Stimulated activated naive CD8-positive, alpha-beta T cell treated with anti-CD3 and anti-CD28 coated beads, Interleukin-15, Interleukin-2, amounts not matched to agents 100 U/mL and 50 U/mL, for 24 hours (primary cell): ENCODE data around the gene THG1L.
"Not testable (repeated sequence)": the region's sequence is repeated elsewhere in the genome, so short reads cannot be mapped to it uniquely, and the experiment has no call there.

Experiments used
- ATAC-seq: fragments of 150-1000 bp; cut with Tn5 transposase; one replicate; pipeline ENCODE4 v1.10.0; 2021
- DNase-seq: peaks from one replicate; pipeline ENCODE4 v3.0.0; 2021

Gene THG1L

GRCh38 chr5:157727858-157728257 is 3.4 kb upstream of the THG1L start:
- ATAC-seq = not testable (repeated sequence)

GRCh38 chr5:157729858-157730257 is 1.4 kb upstream of the THG1L start:
- ATAC-seq (peak; percentile 68), DNase-seq (no peak)

More at GRCh38 chr5:157727858-157728257, 3.4 kb upstream of the THG1L start:
- not testable (repeated sequence) for DNase-seq

- DNase-seq (no peak), ATAC-seq (no peak)
Observed at GRCh38 chr5:157730900-157731271, 334 bp upstream of the THG1L start.

GRCh38 chr5:157732130-157732514 is 902 bp downstream of the THG1L start:
- ATAC-seq = no peak

DNA sequence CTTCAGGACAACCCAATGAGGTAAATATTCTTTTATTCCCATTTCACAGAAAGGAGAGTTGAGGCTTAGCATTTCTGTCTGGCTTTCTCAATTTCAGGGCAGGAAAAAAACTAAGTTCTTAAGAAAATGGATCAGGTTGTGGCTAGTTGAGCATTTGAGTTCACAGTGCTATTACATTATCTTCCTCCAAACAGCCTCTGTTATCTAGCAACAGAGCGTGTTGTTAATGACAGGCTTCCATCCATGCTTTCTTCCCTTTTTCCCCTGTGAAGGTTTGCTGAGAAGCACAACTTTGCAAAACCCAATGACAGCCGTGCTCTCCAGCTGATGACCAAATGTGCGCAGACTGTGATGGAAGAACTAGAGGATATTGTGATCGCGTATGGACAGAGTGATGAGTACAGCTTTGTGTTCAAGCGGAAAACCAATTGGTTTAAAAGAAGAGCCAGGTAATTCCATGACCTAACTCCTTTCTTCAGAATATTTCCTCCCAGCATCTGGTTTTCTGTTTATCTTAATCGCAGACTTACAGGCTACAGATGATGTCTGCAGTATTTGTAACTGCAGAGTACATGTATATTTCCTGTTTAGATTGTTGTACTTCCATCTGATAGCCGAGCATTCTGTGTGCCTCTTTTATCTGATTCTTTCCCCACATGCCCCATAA is 1.5 kb downstream of the THG1L start:
- ATAC-seq (no peak), DNase-seq (no peak)

More at GRCh38 chr5:157732130-157732514, 902 bp downstream of the THG1L start:
- no peak for DNase-seq

- ATAC-seq = no peak
- DNase-seq = no peak
Observed at GRCh38 chr5:157734436-157734835, 3.2 kb downstream of the THG1L start.

GRCh38 chr5:157735991-157736390 is 4.8 kb downstream of the THG1L start:
- ATAC-seq (no peak), DNase-seq (no peak)

DNA sequence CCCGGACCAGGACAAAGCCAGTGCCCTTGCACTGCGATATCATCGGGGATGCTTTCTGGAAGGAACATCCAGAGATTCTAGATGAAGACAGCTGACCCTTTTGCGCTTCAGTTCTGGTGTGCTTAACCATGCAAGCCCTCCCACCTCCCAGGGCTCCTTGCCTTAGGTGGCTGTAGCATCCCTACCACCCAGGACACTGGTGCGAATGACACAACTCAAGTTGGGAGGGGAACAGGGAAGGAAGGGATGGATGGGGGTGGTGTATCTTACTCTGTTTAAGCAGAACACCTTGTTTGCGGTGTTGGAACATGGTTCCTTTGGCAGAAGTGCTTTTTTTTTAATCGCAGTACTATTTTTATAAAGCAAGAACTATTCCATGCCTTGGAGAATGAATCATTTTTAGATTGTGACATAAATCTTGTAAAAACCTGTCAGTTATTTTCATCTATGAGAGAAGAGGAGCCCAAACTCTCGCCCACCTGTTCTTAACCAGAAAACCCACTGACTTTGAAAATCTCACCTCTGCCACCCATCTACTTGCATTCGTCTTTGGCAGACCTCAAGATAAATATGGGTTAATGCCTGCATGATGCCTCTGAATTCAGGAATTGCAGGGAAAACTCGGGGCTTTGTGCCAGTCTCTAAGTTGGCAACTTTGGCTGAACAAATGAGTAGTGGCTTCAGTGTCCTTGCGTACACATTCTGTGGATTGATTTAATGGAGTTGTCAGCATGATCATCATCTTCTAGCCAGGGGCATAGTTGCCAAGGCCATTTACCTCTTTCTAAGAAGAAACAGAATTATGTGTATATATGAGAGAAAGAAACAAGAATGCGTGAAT is 8.4 kb downstream of the THG1L start:
- ATAC-seq = no peak

DNA sequence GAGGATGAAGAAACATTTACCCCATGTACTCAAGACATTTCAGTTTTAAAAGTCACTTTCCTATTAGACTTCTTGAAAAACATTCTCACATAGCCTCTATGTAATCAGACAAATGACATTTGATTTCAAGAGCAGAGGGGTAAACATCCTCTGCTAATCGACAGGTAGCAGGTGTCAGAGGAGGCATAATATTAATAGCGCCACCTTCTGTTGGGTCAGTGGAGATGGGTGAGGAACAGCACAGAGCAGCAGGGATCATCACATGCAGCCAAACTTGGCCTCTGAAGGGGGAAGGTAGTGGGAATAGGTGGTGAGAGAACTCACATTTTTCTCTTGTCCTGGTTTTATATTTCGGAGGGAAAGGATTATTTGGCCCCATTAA is 9.0 kb downstream of the THG1L start:
- DNase-seq (no peak), ATAC-seq (no peak)

More for the DNA sequence above, 8.4 kb downstream of the THG1L start:
- no peak for DNase-seq

DNA sequence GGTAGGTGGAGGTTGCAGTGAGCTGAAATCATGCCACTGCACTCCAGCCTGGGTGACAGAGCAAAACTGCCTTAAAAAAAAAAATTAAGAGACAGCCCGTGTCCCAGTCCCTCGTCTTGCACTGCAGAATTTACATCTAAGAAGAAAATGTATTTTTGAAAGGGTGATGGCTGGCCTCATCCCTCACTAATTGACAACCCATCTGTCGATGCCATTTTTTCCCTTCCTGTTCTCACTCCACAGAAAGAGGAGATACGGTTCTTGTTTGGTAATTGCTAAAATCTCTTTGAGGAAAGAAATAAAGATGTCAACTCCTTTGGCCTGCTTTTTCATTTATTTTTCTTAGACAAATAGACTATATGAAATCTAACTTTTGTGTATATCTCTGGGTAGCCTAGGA is 9.9 kb downstream of the THG1L start:
- ATAC-seq = no peak

GRCh38 chr5:157743163-157744050 is 12.2 kb downstream of the THG1L start, which contains the start of gene LSM11:
TSS of gene LSM11 (plus strand) at chr5:157743712. CDS start at chr5:157743751, 39 bp downstream.
- peak; percentile 93 for DNase-seq
- peak; percentile 96 for ATAC-seq

More for the DNA sequence above, 9.9 kb downstream of the THG1L start:
- no peak for DNase-seq

- DNase-seq (peak; percentile 42), ATAC-seq (peak; percentile 4)
Observed at GRCh38 chr5:157744051-157745011, 13.1 kb downstream of the THG1L start.

DNA sequence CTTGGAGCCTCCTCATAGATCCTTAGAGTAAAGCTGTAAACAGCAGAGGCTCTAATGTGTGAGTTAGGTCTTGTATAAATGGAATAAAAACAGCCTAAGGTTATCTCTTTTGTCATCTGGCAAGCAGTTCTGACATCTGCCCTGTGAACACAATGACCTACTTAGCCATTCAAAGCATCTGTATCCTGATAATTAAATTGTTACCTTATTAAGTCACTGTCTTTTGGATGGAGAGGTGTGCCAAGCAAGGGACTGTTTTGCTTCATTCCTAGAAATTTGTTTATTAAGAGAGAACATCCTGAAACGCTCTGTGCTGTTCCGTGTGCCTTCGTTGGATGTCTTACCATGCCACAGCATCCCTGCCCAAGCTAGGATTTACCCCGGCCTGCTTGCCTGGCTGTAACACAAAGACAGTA is 13.8 kb downstream of the THG1L start:
- ATAC-seq = no peak

DNA sequence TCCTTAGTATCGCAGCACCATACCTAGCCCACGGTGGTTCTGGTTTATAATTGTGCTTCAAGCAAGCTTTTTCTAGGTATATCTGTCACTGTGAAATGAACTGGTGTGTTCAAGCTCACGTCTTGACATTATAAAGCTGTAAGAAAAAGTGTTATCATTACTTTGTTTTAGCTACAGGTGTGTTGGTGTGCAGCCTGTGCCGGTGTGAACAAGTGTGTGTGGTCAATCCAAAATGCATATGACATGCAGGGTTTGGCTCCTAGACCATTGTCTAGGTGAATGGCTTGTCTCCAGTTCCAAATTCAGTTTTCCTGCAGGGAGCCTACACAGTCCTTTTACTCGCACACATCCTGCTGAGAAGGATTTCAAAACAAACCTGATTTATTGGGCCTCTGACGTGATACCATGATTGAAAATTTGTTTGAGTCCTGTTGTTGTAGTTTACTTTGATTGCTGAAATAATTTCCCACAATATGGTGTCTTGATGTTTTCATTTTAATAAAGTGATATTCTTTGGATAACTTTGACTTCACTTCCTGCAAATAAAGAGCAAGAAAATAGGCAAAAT is 16.0 kb downstream of the THG1L start:
- no peak for ATAC-seq

More for the DNA sequence above, 13.8 kb downstream of the THG1L start:
- DNase-seq = no peak

DNA sequence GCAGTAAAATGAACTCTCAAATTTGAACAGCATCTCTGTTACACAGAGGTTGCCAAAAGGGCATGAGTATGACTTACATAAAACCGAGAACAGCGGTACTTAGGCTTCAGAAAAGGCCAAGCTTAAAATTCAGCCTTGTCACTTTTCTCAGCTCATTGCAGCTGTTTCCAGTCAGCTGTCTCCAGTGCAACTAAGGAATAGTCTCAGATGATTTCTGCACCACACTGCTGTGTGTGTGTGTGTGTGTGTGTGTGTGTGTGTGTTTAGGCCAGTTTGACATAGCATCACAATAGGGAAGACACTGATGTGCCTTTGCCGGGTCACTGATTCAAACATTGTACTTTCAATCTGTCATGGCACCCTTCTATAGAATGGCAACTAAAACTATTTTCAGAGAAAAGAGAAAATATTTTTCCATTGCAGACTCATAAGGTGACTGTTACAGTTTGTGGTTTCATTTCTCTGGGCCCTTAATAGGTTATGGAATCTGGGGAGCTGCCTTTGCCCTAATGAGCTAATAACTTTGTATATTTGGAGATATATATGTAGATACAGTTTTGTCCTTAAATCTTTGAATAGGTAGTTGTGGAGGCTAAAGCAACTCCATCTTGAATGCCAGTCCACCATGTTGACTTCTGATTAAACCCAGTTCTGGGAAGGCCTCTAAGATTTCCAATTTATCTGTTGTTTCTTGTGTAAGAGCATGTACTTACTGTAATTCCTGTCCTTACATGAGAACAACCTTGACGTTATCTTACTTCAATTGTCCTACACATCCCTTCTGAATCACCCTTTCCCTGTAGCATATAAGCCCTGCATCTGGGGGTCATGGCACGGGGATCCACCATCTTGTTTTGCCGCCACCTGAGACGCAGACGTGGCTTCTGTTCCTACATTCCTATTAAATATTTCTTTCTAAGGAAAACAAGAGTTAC is 16.8 kb downstream of the THG1L start:
- no peak for ATAC-seq
- no peak for DNase-seq

More for the DNA sequence above, 16.0 kb downstream of the THG1L start:
- no peak for DNase-seq

- ATAC-seq (no peak), DNase-seq (no peak)
Observed at GRCh38 chr5:157748760-157749461, 17.7 kb downstream of the THG1L start.

DNA sequence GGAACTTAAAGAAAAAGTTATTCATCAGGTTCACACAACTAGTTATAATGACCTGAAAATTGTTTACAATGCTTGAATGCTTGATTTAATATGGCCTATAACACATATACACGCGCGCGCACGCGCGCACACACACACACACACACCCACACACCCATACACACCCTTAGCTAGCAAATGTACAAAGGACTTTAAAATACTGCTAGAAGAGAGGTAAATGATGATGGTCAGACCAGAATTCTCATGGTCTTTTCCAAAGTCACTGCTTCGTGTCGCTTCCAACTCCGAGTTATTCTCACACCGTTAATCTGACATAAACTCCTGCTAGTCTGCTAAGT is 18.2 kb downstream of the THG1L start:
- no peak for ATAC-seq
- no peak for DNase-seq

GRCh38 chr5:157750320-157750719 is 19.1 kb downstream of the THG1L start:
- ATAC-seq (no peak), DNase-seq (no peak)

DNA sequence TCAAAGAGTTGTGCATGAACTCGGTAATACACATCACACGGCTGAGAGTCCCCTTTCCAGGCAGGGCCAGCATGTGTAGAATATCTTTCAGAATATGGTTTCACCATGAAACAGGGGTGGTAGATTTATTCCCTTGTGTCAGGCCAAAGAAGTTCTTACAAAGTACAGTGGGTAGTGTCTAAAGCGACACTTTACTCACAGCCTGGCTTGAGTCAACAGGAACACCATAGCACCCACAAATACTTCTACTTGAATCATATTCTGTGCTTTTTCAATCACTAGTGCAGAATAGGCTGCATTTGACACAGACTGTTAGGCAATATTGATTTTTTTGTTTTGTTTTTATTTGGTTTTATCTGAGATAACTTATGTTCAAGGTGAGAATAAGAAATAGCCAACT is 24.9 kb downstream of the THG1L start:
- DNase-seq (no peak), ATAC-seq (no peak)
